Hematopoietic multipotent progenitor cell treated with erythropoietin and hydrocortisone succinate and interleukin-3 and kit ligand, for 17 days (in vitro differentiated cells): ENCODE measurements around the gene LUC7L2.
"Not testable (repeated sequence)": the region's sequence is repeated elsewhere in the genome, so short reads cannot be mapped to it uniquely, and the experiment has no call there.

Experiments used
- DNase-seq: peaks from one replicate; pipeline ENCODE4 v3.0.0-alpha.2; 2015; ENCODE audit warnings: low spot score

The LUC7L2 gene

GRCh38 chr7:139396323-139396951, 36.7 kb downstream of the LUC7L2 start:
- DNase-seq = no peak

GRCh38 chr7:139397192-139397591, 37.5 kb downstream of the LUC7L2 start:
- no peak for DNase-seq

GRCh38 chr7:139403601-139404000, 43.9 kb downstream of the LUC7L2 start:
- no peak for DNase-seq

GRCh38 chr7:139407555-139407954, 47.9 kb downstream of the LUC7L2 start:
- DNase-seq = no peak

GRCh38 chr7:139414743-139415402, 55.2 kb downstream of the LUC7L2 start:
- not testable (repeated sequence) for DNase-seq

- no peak for DNase-seq
Measured at GRCh38 chr7:139416405-139416804, 56.7 kb downstream of the LUC7L2 start.

GRCh38 chr7:139417478-139417877, 57.8 kb downstream of the LUC7L2 start:
- no peak for DNase-seq

GRCh38 chr7:139421123-139421522, 61.4 kb downstream of the LUC7L2 start:
- no peak for DNase-seq

GRCh38 chr7:139422126-139422525, 62.4 kb downstream of the LUC7L2 start:
- no peak for DNase-seq

GRCh38 chr7:139423091-139423490, 63.4 kb downstream of the LUC7L2 start:
- DNase-seq = no peak

GRCh38 chr7:139424004-139424403, 64.3 kb downstream of the LUC7L2 start:
- no peak for DNase-seq

- DNase-seq = not testable (repeated sequence)
Measured at GRCh38 chr7:139425701-139426100, 66.0 kb downstream of the LUC7L2 start.

GRCh38 chr7:139426258-139427028, 66.7 kb downstream of the LUC7L2 start:
- no peak for DNase-seq

GRCh38 chr7:139427029-139427420, 67.3 kb downstream of the LUC7L2 start:
- DNase-seq = no peak

GRCh38 chr7:139427788-139428187, 68.1 kb downstream of the LUC7L2 start:
- no peak for DNase-seq

GRCh38 chr7:139429735-139430134, 70.0 kb downstream of the LUC7L2 start:
- not testable (repeated sequence) for DNase-seq

GRCh38 chr7:139430443-139430842, 70.7 kb downstream of the LUC7L2 start:
- no peak for DNase-seq

- DNase-seq = no peak
Measured at GRCh38 chr7:139431010-139431409, 71.3 kb downstream of the LUC7L2 start.

GRCh38 chr7:139431459-139431858, 71.8 kb downstream of the LUC7L2 start:
- no peak for DNase-seq

GRCh38 chr7:139436806-139437205, 77.1 kb downstream of the LUC7L2 start:
- DNase-seq = no peak

- DNase-seq = no peak
Measured at GRCh38 chr7:139439375-139439774, 79.7 kb downstream of the LUC7L2 start.

GRCh38 chr7:139441961-139442360, 82.3 kb downstream of the LUC7L2 start:
- DNase-seq = no peak
